Stimulated activated CD8-positive, alpha-beta memory T cell treated with anti-CD3 and anti-CD28 coated beads, Interleukin-12 subunit alpha, Interleukin-12 subunit beta, amount 100 ng/mL, for 24 hours (primary cell): ENCODE results near the gene IGF1R.

Source experiments
- DNase-seq: peaks from one replicate; pipeline ENCODE4 v3.0.0-alpha.2; 2020; ENCODE audit errors: extremely low read depth

Gene IGF1R

GRCh38 chr15:98884894-98885293 is 236.6 kb downstream of the IGF1R start:
- no peak for DNase-seq

GRCh38 chr15:98887976-98888375 is 239.6 kb downstream of the IGF1R start:
- no peak for DNase-seq

- DNase-seq = no peak
Measured at GRCh38 chr15:98888820-98889479, 240.6 kb downstream of the IGF1R start.

- no peak for DNase-seq
Measured at GRCh38 chr15:98889930-98890695, 241.8 kb downstream of the IGF1R start.

GRCh38 chr15:98891301-98891700 is 243.0 kb downstream of the IGF1R start:
- no peak for DNase-seq

GRCh38 chr15:98893401-98893800 is 245.1 kb downstream of the IGF1R start:
- DNase-seq = no peak

- DNase-seq = no peak
Measured at GRCh38 chr15:98894312-98894711, 246.0 kb downstream of the IGF1R start.

- no peak for DNase-seq
Measured at GRCh38 chr15:98896002-98896721, 247.8 kb downstream of the IGF1R start.

GRCh38 chr15:98896802-98897732 is 248.7 kb downstream of the IGF1R start:
- no peak for DNase-seq

- no peak for DNase-seq
Measured at GRCh38 chr15:98898122-98898521, 249.8 kb downstream of the IGF1R start.

GRCh38 chr15:98899272-98900021 is 251.1 kb downstream of the IGF1R start:
- no peak for DNase-seq

GRCh38 chr15:98900356-98900755 is 252.0 kb downstream of the IGF1R start:
- no peak for DNase-seq

GRCh38 chr15:98901434-98902072 is 253.2 kb downstream of the IGF1R start:
- DNase-seq = no peak

GRCh38 chr15:98902931-98903330 is 254.6 kb downstream of the IGF1R start:
- no peak for DNase-seq

- DNase-seq = no peak
Measured at GRCh38 chr15:98903377-98904018, 255.2 kb downstream of the IGF1R start.

- no peak for DNase-seq
Measured at GRCh38 chr15:98904544-98904943, 256.2 kb downstream of the IGF1R start.

GRCh38 chr15:98905963-98906711 is 257.8 kb downstream of the IGF1R start:
- no peak for DNase-seq

- DNase-seq = no peak
Measured at GRCh38 chr15:98906712-98907083, 258.4 kb downstream of the IGF1R start.

GRCh38 chr15:98907927-98908471 is 259.7 kb downstream of the IGF1R start:
- no peak for DNase-seq
